ENCODE results near the gene DTYMK. TPM values are rescaled to one million over a fixed set of nuclear protein-coding genes. Genes with fewer than 3 reads are reported as not detected.

DTYMK gene
- total RNA-seq, 1 experiment from 2014 or later: 88.1 TPM

GRCh38 chr2:241659150-241659739 lies 27.4 kb downstream of the DTYMK start:
- H3K27me3 Mint-ChIP-seq (ENCODE audit: low read depth): no peaks in the 10 kb centered on the region
- DNase-seq (ENCODE audit: low spot score) (peak; percentile 61), ATAC-seq (peak; percentile 78)
- CTCF ChIA-PET: interaction anchor here (0.7 to 1.5 kb wide), 8 partner anchors 11 to 72 kb away, joined by 3 to 6 read pairs (median 4); partner anchors contain the start of genes ATG4B, DTYMK and THAP4
- POLR2A ChIA-PET: interaction anchor here (0.6 to 1.3 kb wide), 2 partner anchors 27 to 28 kb away, joined by 4 to 6 read pairs; partner anchors contain the start of gene DTYMK
- H3K36me3 Mint-ChIP-seq: peaks cover 50% of the 10 kb centered on the region
- no peaks in the 10 kb centered on the region for H3K4me1 Mint-ChIP-seq
- H3K4me3 Mint-ChIP-seq: no peak overlapping the region
- no peaks in the 10 kb centered on the region for H3K9me3 Mint-ChIP-seq
- TF ChIP-seq, protein P1, sequence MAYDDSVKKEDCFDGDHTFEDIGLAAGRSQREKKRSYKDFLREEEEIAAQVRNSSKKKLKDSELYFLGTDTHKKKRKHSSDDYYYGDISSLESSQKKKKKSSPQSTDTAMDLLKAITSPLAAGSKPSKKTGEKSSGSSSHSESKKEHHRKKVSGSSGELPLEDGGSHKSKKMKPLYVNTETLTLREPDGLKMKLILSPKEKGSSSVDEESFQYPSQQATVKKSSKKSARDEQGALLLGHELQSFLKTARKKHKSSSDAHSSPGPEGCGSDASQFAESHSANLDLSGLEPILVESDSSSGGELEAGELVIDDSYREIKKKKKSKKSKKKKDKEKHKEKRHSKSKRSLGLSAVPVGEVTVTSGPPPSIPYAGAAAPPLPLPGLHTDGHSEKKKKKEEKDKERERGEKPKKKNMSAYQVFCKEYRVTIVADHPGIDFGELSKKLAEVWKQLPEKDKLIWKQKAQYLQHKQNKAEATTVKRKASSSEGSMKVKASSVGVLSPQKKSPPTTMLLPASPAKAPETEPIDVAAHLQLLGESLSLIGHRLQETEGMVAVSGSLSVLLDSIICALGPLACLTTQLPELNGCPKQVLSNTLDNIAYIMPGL (CRISPR knock-in tag; IDR thresholded peaks at IDR 0.05): no peak
- TF ChIP-seq CTCF (IDR thresholded peaks at IDR 0.05): peak; percentile 20; the same call in 1 of the 2 replicates
- no peak overlapping the region; the same call in 1 of the 2 replicates for H3K27ac Mint-ChIP-seq

DNA sequence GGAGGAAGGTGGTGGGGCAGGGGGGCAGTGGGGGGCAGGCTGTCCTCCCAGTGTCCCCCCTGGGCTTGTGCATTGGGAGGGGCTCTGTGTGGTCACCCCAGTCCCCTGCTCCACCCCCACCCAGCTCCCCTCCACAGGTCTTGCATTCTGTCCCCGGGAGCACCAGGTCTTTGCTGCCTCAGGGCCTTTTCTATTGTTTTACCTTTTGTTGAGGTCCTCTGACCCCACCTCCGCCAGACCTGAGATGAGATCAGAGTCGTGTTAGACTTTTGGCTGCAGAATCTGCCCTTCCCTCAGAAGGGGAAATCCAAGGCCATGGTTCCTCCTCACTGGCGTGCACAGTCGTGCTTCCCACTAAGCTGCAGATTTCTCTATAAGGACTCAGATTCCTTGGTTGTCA lies 28.3 kb downstream of the DTYMK start:
- Mint-ChIP-seq H3K4me1 (no peaks in the 10 kb centered on the region), H3K27ac (no peak overlapping the region), H3K4me3 (no peak overlapping the region), H3K36me3 (peaks cover 52% of the 10 kb centered on the region), H3K9me3 (no peaks in the 10 kb centered on the region), H3K27me3 (ENCODE audit: low read depth) (no peaks in the 10 kb centered on the region)
- no peak for DNase-seq (ENCODE audit: low spot score)
- TF ChIP-seq MYBL2 (CRISPR knock-in tag; IDR thresholded peaks at IDR 0.05): no peak
- no peak for TF ChIP-seq ZMAT4 (CRISPR knock-in tag; IDR thresholded peaks at IDR 0.05)
- TF ChIP-seq, protein P1 (CRISPR knock-in tag; IDR thresholded peaks at IDR 0.05): no peak
- TF ChIP-seq MLX (CRISPR knock-in tag; IDR thresholded peaks at IDR 0.05): no peak
- TF ChIP-seq TP53 (CRISPR knock-in tag; IDR thresholded peaks at IDR 0.05): no peak
- no peak for TF ChIP-seq NFYB (CRISPR knock-in tag; conservative IDR thresholded peaks at IDR 0.05; ENCODE audit: low read depth)
- no peak for TF ChIP-seq E2F4 (CRISPR knock-in tag; IDR thresholded peaks at IDR 0.05; ENCODE audit: borderline replicate concordance, low read depth)
- TF ChIP-seq ZBTB43 (CRISPR knock-in tag; IDR thresholded peaks at IDR 0.05): no peak
- TF ChIP-seq CREB1 (CRISPR knock-in tag; IDR thresholded peaks at IDR 0.05): no peak
- TF ChIP-seq NR3C1 (CRISPR knock-in tag; conservative IDR thresholded peaks at IDR 0.05; ENCODE audit: low read depth): no peak
- TF ChIP-seq SP1 (CRISPR knock-in tag; conservative IDR thresholded peaks at IDR 0.05): no peak
- TF ChIP-seq, protein P2, sequence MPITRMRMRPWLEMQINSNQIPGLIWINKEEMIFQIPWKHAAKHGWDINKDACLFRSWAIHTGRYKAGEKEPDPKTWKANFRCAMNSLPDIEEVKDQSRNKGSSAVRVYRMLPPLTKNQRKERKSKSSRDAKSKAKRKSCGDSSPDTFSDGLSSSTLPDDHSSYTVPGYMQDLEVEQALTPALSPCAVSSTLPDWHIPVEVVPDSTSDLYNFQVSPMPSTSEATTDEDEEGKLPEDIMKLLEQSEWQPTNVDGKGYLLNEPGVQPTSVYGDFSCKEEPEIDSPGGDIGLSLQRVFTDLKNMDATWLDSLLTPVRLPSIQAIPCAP (CRISPR knock-in tag; IDR thresholded peaks at IDR 0.05): no peak
- TF ChIP-seq ATF2 (CRISPR knock-in tag; IDR thresholded peaks at IDR 0.05; ENCODE audit: borderline replicate concordance, low read depth): no peak
- no peak for TF ChIP-seq TEAD1 (CRISPR knock-in tag; IDR thresholded peaks at IDR 0.05)
- no peak for TF ChIP-seq NFATC4 (CRISPR knock-in tag; IDR thresholded peaks at IDR 0.05)
- TF ChIP-seq SMAD3 (CRISPR knock-in tag; IDR thresholded peaks at IDR 0.05; ENCODE audit: borderline replicate concordance): no peak
- no peak for TF ChIP-seq CDX4 (CRISPR knock-in tag; IDR thresholded peaks at IDR 0.05; ENCODE audit: borderline replicate concordance)
- CTCF ChIA-PET: interaction anchor here (1.0 to 1.5 kb wide), 2 partner anchors 9 to 12 kb away, joined by 3 to 4 read pairs; no protein-coding TSS in a partner anchor
- POLR2A ChIA-PET: no interaction called here
- no peak for ATAC-seq
